ENCODE data around the gene ZDHHC16.
"Not testable (repeated sequence)": the region's sequence is repeated elsewhere in the genome, so short reads cannot be mapped to it uniquely, and the experiment has no call there.

ZDHHC16 gene

GRCh38 chr10:97475936-97476594 is 30.1 kb downstream of the ZDHHC16 start:
- no peak for DNase-seq (ENCODE audit: low read depth)
- TF ChIP-seq, protein P1, sequence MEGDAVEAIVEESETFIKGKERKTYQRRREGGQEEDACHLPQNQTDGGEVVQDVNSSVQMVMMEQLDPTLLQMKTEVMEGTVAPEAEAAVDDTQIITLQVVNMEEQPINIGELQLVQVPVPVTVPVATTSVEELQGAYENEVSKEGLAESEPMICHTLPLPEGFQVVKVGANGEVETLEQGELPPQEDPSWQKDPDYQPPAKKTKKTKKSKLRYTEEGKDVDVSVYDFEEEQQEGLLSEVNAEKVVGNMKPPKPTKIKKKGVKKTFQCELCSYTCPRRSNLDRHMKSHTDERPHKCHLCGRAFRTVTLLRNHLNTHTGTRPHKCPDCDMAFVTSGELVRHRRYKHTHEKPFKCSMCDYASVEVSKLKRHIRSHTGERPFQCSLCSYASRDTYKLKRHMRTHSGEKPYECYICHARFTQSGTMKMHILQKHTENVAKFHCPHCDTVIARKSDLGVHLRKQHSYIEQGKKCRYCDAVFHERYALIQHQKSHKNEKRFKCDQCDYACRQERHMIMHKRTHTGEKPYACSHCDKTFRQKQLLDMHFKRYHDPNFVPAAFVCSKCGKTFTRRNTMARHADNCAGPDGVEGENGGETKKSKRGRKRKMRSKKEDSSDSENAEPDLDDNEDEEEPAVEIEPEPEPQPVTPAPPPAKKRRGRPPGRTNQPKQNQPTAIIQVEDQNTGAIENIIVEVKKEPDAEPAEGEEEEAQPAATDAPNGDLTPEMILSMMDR (conservative IDR thresholded peaks at IDR 0.05; ENCODE audit: low read depth, low read length), result no peak
- no peak overlapping the region for H3K4me3 ChIP-seq (ENCODE audit: low read length)

DNA sequence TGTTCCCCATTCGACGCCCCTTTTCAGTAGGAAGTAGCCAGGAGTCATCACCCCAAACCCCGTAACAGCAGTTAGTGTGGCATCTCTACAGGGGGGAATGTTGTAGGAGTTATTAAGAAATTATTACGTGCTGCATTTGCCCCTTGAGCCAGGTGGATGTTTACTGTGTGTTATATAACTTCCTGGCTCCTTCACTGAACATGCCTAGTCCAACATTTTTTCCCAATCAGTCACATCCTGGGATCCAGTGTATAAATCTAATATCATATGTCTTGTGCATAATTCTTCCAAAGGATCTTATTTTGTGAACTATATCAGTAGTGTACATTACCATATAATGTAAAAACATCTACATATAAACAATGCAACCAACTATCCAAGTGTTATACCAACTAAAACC is 33.4 kb downstream of the ZDHHC16 start:
- DNase-seq (ENCODE audit: low read depth); H3K4me3 ChIP-seq (ENCODE audit: low read length): not testable (repeated sequence)

GRCh38 chr10:97479939-97480338 is 34.0 kb downstream of the ZDHHC16 start:
- DNase-seq (ENCODE audit: low read depth), result no peak
- H3K4me3 ChIP-seq (ENCODE audit: low read length), result no peak overlapping the region
- TF ChIP-seq, protein P1 (conservative IDR thresholded peaks at IDR 0.05; ENCODE audit: low read depth, low read length), result no peak

DNA sequence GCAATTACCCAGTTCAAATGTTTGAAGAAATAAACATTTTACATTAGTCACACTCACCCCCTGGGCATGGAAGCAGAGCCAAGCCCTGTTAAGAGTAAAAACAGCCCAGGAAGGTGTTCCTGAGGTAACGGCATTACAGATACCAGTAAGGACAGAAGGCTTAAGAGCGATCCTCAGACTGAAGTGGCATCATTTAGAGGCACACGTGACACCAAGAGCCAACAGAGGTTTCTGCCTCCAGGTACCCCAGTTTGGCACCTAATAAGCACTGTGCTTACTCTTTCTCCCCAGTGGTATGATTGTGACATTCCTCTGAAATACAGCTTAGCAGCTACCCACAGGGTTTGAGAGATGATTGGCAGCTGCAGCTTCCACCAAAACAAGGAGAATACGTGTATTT is 35.1 kb downstream of the ZDHHC16 start:
- no peak for DNase-seq (ENCODE audit: low read depth)
- H3K4me3 ChIP-seq (ENCODE audit: low read length), result no peak overlapping the region
- TF ChIP-seq, protein P1 (conservative IDR thresholded peaks at IDR 0.05; ENCODE audit: low read depth, low read length), result no peak

- TF ChIP-seq, protein P1 (conservative IDR thresholded peaks at IDR 0.05; ENCODE audit: low read depth, low read length), result no peak
- no peak overlapping the region for H3K4me3 ChIP-seq (ENCODE audit: low read length)
- no peak for DNase-seq (ENCODE audit: low read depth)
These were observed 36.4 kb downstream of the ZDHHC16 start for GRCh38 chr10:97482381-97482780.

DNA sequence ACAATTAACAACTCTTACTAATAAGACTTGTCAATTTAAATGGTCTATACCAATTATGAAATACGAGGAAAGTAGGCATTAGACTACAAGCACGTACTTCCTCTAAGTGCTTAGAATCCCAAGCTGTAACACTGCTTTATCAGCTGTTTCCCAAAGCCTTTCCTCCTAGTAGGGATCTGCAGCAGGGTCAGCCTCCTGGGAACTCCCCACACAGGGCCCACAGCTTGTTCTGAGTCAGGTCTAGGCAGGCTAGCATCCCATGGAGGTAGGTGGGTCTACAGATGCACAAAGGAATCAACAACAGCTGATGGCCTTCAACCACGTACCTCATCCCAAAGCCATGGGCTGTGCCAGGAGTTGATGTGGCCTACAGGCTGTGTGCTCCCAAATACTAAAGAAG is 37.5 kb downstream of the ZDHHC16 start:
- TF ChIP-seq, protein P1 (conservative IDR thresholded peaks at IDR 0.05; ENCODE audit: low read depth, low read length), result no peak
- DNase-seq (ENCODE audit: low read depth), result no peak
- H3K4me3 ChIP-seq (ENCODE audit: low read length), result no peak overlapping the region

GRCh38 chr10:97483921-97484320 is 37.9 kb downstream of the ZDHHC16 start:
- DNase-seq (ENCODE audit: low read depth), result no peak
- TF ChIP-seq, protein P1 (conservative IDR thresholded peaks at IDR 0.05; ENCODE audit: low read depth, low read length), result no peak
- H3K4me3 ChIP-seq (ENCODE audit: low read length), result no peak overlapping the region

Data from retinal pigment epithelial cell (primary cell).